ENCODE measurements around the gene SRD5A3.

The SRD5A3 gene

GRCh38 chr4:55329012-55329411 lies 17.0 kb upstream of the SRD5A3 start:
- no peak overlapping the region for H3K4me3 ChIP-seq (ENCODE audit: low read length)
- DNase-seq (ENCODE audit: low read depth), result no peak
- TF ChIP-seq, protein P1, sequence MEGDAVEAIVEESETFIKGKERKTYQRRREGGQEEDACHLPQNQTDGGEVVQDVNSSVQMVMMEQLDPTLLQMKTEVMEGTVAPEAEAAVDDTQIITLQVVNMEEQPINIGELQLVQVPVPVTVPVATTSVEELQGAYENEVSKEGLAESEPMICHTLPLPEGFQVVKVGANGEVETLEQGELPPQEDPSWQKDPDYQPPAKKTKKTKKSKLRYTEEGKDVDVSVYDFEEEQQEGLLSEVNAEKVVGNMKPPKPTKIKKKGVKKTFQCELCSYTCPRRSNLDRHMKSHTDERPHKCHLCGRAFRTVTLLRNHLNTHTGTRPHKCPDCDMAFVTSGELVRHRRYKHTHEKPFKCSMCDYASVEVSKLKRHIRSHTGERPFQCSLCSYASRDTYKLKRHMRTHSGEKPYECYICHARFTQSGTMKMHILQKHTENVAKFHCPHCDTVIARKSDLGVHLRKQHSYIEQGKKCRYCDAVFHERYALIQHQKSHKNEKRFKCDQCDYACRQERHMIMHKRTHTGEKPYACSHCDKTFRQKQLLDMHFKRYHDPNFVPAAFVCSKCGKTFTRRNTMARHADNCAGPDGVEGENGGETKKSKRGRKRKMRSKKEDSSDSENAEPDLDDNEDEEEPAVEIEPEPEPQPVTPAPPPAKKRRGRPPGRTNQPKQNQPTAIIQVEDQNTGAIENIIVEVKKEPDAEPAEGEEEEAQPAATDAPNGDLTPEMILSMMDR (conservative IDR thresholded peaks at IDR 0.05; ENCODE audit: low read length), result no peak

DNA sequence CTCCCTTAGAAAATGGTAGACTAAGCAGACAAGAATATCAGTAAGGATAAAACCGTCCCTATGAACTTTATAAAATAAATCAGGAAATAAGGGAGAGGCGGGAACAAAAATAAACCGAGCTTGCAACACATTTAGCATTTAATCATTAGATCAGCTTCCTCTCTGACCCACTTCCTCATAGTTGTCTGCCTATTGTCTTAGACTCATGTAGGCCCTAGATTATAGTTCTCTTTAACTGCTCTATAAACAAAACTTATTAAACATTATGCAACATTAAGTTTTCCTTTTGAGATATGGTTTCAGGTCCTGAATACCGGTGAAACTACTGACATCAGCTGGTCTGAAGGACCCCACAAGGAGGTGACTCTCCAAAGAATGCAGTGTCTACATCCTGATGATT lies 15.8 kb upstream of the SRD5A3 start:
- no peak overlapping the region for H3K4me3 ChIP-seq (ENCODE audit: low read length)
- TF ChIP-seq, protein P1 (conservative IDR thresholded peaks at IDR 0.05; ENCODE audit: low read length), result no peak
- DNase-seq (ENCODE audit: low read depth), result no peak

GRCh38 chr4:55336138-55337034 lies 9.7 kb upstream of the SRD5A3 start:
- DNase-seq (ENCODE audit: low read depth), result no peak
- TF ChIP-seq, protein P1 (conservative IDR thresholded peaks at IDR 0.05; ENCODE audit: low read length), result no peak
- H3K4me3 ChIP-seq (ENCODE audit: low read length), result no peak overlapping the region

- TF ChIP-seq, protein P1 (conservative IDR thresholded peaks at IDR 0.05; ENCODE audit: low read length), result no peak
- no peak overlapping the region for H3K4me3 ChIP-seq (ENCODE audit: low read length)
- no peak for DNase-seq (ENCODE audit: low read depth)
Observed at GRCh38 chr4:55337944-55338343, 8.1 kb upstream of the SRD5A3 start.

- TF ChIP-seq, protein P1 (conservative IDR thresholded peaks at IDR 0.05; ENCODE audit: low read length), result no peak
- DNase-seq (ENCODE audit: low read depth), result no peak
Observed at GRCh38 chr4:55338486-55338885, 7.6 kb upstream of the SRD5A3 start.

DNA sequence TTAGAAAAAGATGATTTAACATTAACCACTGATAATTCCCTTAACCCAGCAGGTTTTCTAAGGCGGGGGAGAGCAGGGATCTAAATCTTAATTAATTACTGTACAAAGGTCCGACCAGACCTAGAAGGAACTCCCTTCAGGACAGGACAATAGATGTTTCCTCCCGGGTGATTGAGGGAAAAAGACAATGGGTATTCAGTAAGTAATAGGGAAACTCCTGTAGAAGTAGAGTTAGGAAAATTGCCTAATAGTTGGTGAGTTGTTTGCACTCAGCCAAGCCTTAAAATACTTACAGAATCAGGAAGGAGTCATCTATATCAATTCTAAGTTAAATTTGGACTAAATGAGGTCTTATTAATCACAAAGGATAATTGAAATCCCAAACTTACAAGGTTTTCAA lies 5.8 kb upstream of the SRD5A3 start:
- TF ChIP-seq, protein P1 (conservative IDR thresholded peaks at IDR 0.05; ENCODE audit: low read length), result no peak
- H3K4me3 ChIP-seq (ENCODE audit: low read length), result no peak overlapping the region
- DNase-seq (ENCODE audit: low read depth), result no peak

More at GRCh38 chr4:55338486-55338885, 7.6 kb upstream of the SRD5A3 start:
- H3K4me3 ChIP-seq (ENCODE audit: low read length), result no peak overlapping the region

DNA sequence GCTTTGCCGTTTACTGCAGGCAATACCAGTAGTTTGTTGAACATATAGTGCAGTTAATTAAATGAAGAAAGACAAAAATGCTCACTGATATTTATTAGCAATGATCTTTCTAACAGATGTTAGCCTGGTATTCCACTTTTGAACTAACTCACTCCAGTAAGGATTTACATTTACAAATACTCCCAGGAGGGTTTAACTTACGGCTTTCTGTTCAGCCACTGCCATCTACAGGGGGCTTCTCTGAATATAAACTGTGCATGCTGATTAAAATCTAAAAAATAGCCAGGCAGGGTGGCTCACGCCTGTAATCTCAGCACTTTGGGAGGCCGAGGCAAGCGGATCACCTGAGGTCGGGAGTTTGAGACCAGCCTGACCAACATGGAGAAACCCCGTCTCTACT lies 2.2 kb upstream of the SRD5A3 start:
- TF ChIP-seq, protein P1 (conservative IDR thresholded peaks at IDR 0.05; ENCODE audit: low read length), result no peak

More for the DNA sequence above, 2.2 kb upstream of the SRD5A3 start:
- no peak for DNase-seq (ENCODE audit: low read depth)
- no peak overlapping the region for H3K4me3 ChIP-seq (ENCODE audit: low read length)

Measured in AG10803 (cell line).